IMR-90 (cell line): ENCODE data around the gene KCTD4.

ENCODE experiments used
- CEBPB ChIP-seq: IDR thresholded peaks from 2 replicates; pipeline ENCODE4 v1.6.1; 2012; ENCODE audit warnings: low read depth, low read length, improper control_type of control experiment
- CHD1 ChIP-seq: IDR thresholded peaks from 2 replicates; pipeline ENCODE4 v1.6.1; 2012; ENCODE audit warnings: low read depth, low read length, improper control_type of control experiment
- FOS ChIP-seq: fragments of 150-350 bp; IDR thresholded peaks from 2 replicates; pipeline ENCODE4 v1.6.1; 2016; ENCODE audit warnings: low read depth, low read length
- MAFK ChIP-seq: IDR thresholded peaks from 2 replicates; pipeline ENCODE4 v1.6.1; 2012; ENCODE audit warnings: low read depth, low read length, improper control_type of control experiment
- MAZ ChIP-seq: IDR thresholded peaks from 2 replicates; pipeline ENCODE4 v1.6.1; 2012; ENCODE audit warnings: low read depth, mild to moderate bottlenecking, low read length, improper control_type of control experiment, moderate library complexity, borderline replicate concordance
- MXI1 ChIP-seq: IDR thresholded peaks from 2 replicates; pipeline ENCODE4 v1.6.1; 2012; ENCODE audit warnings: low read depth, mild to moderate bottlenecking, low read length, moderate library complexity, borderline replicate concordance
- POLR2A ChIP-seq: IDR thresholded peaks from 2 replicates; pipeline ENCODE4 v1.6.1; 2012; ENCODE audit warnings: mild to moderate bottlenecking, low read depth, low read length
- RAD21 ChIP-seq: IDR thresholded peaks from 2 replicates; pipeline ENCODE4 v1.6.1; 2012; ENCODE audit warnings: low read length, improper control_type of control experiment
- RCOR1 ChIP-seq: IDR thresholded peaks from 2 replicates; pipeline ENCODE4 v1.6.1; 2012; ENCODE audit warnings: mild to moderate bottlenecking, low read length, improper control_type of control experiment; ENCODE audit not compliant: insufficient replicate concordance
- RFX5 ChIP-seq: IDR thresholded peaks from 2 replicates; pipeline ENCODE4 v1.8.0; 2012; ENCODE audit warnings: low read depth, mild to moderate bottlenecking, low read length, moderate library complexity
- SMC3 ChIP-seq: fragments of 150-350 bp; IDR thresholded peaks from 2 replicates; pipeline ENCODE4 v1.6.1; 2016; ENCODE audit warnings: low read depth, mild to moderate bottlenecking, antibody characterized with exemption, low read length, moderate library complexity
- TF ChIP-seq, protein P1 (sequence below): conservative IDR thresholded peaks from 2 replicates; pipeline ENCODE4 v1.5.1; 2012; ENCODE audit warnings: mild to moderate bottlenecking, low read depth, low read length, improper control_type of control experiment

DNA sequence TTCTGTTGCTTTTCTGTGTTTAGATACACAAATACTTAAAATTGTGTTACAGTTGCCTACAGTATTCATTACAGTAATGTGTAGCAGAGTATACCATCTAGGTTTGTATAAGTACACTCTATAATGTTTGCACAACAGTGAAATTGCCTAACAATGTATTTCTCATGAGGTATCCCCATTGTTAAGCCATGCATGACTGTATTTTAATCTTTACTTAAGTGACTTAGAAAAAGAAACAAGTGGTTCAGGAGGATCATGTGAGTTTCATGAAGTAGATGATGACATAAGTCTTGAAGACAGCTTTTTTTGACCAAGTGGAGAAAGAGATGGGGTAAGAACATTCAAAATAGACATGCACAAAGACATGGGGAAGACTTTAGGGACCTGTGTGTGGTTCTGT is 8.4 kb upstream of the KCTD4 start:
- TF ChIP-seq, protein P1, sequence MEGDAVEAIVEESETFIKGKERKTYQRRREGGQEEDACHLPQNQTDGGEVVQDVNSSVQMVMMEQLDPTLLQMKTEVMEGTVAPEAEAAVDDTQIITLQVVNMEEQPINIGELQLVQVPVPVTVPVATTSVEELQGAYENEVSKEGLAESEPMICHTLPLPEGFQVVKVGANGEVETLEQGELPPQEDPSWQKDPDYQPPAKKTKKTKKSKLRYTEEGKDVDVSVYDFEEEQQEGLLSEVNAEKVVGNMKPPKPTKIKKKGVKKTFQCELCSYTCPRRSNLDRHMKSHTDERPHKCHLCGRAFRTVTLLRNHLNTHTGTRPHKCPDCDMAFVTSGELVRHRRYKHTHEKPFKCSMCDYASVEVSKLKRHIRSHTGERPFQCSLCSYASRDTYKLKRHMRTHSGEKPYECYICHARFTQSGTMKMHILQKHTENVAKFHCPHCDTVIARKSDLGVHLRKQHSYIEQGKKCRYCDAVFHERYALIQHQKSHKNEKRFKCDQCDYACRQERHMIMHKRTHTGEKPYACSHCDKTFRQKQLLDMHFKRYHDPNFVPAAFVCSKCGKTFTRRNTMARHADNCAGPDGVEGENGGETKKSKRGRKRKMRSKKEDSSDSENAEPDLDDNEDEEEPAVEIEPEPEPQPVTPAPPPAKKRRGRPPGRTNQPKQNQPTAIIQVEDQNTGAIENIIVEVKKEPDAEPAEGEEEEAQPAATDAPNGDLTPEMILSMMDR: no peak
- TF ChIP-seq CHD1: no peak
- TF ChIP-seq POLR2A: no peak
- TF ChIP-seq MAFK: no peak
- TF ChIP-seq RFX5: no peak
- TF ChIP-seq MXI1: no peak
- TF ChIP-seq CEBPB: peak; percentile 70
- no peak for TF ChIP-seq MAZ
- TF ChIP-seq RAD21: no peak
- no peak for TF ChIP-seq FOS
- TF ChIP-seq RCOR1: no peak
- TF ChIP-seq SMC3: no peak
